A549 (cell line): ENCODE results near the gene ARIH2. TPM values are rescaled to one million over a fixed set of nuclear protein-coding genes. Genes with fewer than 3 reads are reported as not detected.

Source experiments
- ATAC-seq, 2 experiments: fragments of 200-7000 bp in 1 of 2; fragments of >200 bp in 1 of 2; cut with Nextera tagmentation in 1 of 2; cut with Tn5 transposase in 1 of 2; 3 replicates each; pipeline versions ENCODE4 v1.8.0 to v1.9.1; 2018 to 2020; ENCODE audit warnings: mild to moderate bottlenecking in 1 of 2, moderate library complexity in 1 of 2
- CTCF ChIA-PET: fragments of 300-600 bp; sonication (Branson Sonifier 250); formaldehyde crosslinking; extraction: SDS; loops from one replicate; lab custom pipeline; 2021; ENCODE audit warnings: antibody characterized with exemption, inconsistent platforms; lab: Yijun Ruan, JAX
- POLR2A ChIA-PET: fragments of 350-600 bp; formaldehyde crosslinking; extraction: SDS; loops from one replicate; lab custom pipeline; 2021; ENCODE audit warnings: antibody characterized with exemption, inconsistent platforms; lab: Yijun Ruan, JAX
- DNase-seq, 2 experiments: peaks; one replicate each; pipeline versions ENCODE4 v3.0.0 to v3.0.0-alpha.2; 2011 to 2016; ENCODE audit warnings: low read depth in 1 of 2, low spot score in 1 of 2
- FAIRE-seq: peaks from 2 replicates; lab custom pipeline; 2011; peaks lifted over from hg19 to GRCh38; lab: Jason Lieb, UNC
- H3K27ac ChIP-seq, 2 experiments: fragments of >200 bp; sonication (Bioruptor Twin); formaldehyde crosslinking; 3 replicates each; pipeline ENCODE4 v1.5.1; 2016 to 2017
- H3K4me1 ChIP-seq: fragments of >200 bp; sonication (Bioruptor Twin); formaldehyde crosslinking; 3 replicates; pipeline ENCODE4 v1.6.1; 2016
- H3K4me2 ChIP-seq: fragments of >200 bp; sonication (Bioruptor Twin); formaldehyde crosslinking; 3 replicates; pipeline ENCODE4 v1.6.1; 2016
- H3K4me3 ChIP-seq: fragments of >200 bp; sonication (Bioruptor Twin); formaldehyde crosslinking; 3 replicates; pipeline ENCODE4 v1.5.1; 2016
- H3K9me3 ChIP-seq: fragments of >200 bp; sonication (Bioruptor Twin); formaldehyde crosslinking; 3 replicates; pipeline ENCODE4 v1.6.1; 2016
- BCL3 ChIP-seq: fragments of >200 bp; sonication (Bioruptor Twin); formaldehyde crosslinking; IDR thresholded peaks from 3 replicates; pipeline ENCODE4 v1.6.1; 2016
- CBX8 ChIP-seq: fragments of 200-600 bp; sonication (generic); IDR thresholded peaks from 2 replicates; pipeline ENCODE4 v1.6.1; 2016
- E2F6 ChIP-seq: IDR thresholded peaks from 2 replicates; pipeline ENCODE4 v1.6.1; 2012; ENCODE audit warnings: low read depth, borderline replicate concordance
- ELK1 ChIP-seq: fragments of 150-350 bp; IDR thresholded peaks from 2 replicates; pipeline ENCODE4 v1.6.1; 2014; ENCODE audit warnings: low read depth, mild to moderate bottlenecking, low read length
- FOSB ChIP-seq: fragments of 250-450 bp; sonication (Bioruptor Pico); IDR thresholded peaks from 2 replicates; pipeline ENCODE4 v1.5.0; 2020; ENCODE audit warnings: mild to moderate bottlenecking, moderate library complexity
- GATA3 ChIP-seq: IDR thresholded peaks from 2 replicates; pipeline ENCODE4 v1.6.1; 2012; ENCODE audit warnings: borderline replicate concordance
- HDAC2 ChIP-seq: fragments of 200-600 bp; sonication (generic); IDR thresholded peaks from 2 replicates; pipeline ENCODE4 v1.6.1; 2016
- HES2 ChIP-seq: fragments of >200 bp; sonication (Bioruptor Twin); formaldehyde crosslinking; IDR thresholded peaks from 2 replicates; pipeline ENCODE4 v1.6.1; 2016
- HMGXB4 ChIP-seq: fragments of 250-450 bp; sonication (Bioruptor Pico); IDR thresholded peaks from 2 replicates; pipeline ENCODE4 v1.5.0; 2021; ENCODE audit warnings: mild to moderate bottlenecking, moderate library complexity, borderline replicate concordance
- KDM5A ChIP-seq: fragments of 200-600 bp; sonication (generic); IDR thresholded peaks from 2 replicates; pipeline ENCODE4 v1.6.1; 2016; ENCODE audit warnings: antibody characterized with exemption, mild to moderate bottlenecking
- MAFK ChIP-seq: fragments of 450-650 bp; IDR thresholded peaks from 2 replicates; pipeline ENCODE4 v1.6.1; 2014; ENCODE audit not compliant: partially characterized antibody
- MAX ChIP-seq: IDR thresholded peaks from 2 replicates; pipeline ENCODE4 v1.6.1; 2012
- MAZ ChIP-seq: fragments of 150-350 bp; IDR thresholded peaks from 2 replicates; pipeline ENCODE4 v1.6.1; 2014; ENCODE audit warnings: antibody characterized with exemption, low read depth, low read length, borderline replicate concordance
- POLR2A ChIP-seq: IDR thresholded peaks from 2 replicates; pipeline ENCODE4 v1.6.1; 2012; ENCODE audit warnings: mild to moderate bottlenecking, low read length
- POLR2AphosphoS2 ChIP-seq: conservative IDR thresholded peaks from 2 replicates; pipeline ENCODE4 v1.6.1; 2012; ENCODE audit warnings: low read length, improper control_type of control experiment, inconsistent platforms
- RAD21 ChIP-seq, 2 experiments: fragments of >200 bp in 1 of 2; sonication (Bioruptor Twin) in 1 of 2; formaldehyde crosslinking in 1 of 2; IDR thresholded peaks in 1 of 2; conservative IDR thresholded peaks in 1 of 2; 2 replicates in 1 of 2; 3 replicates in 1 of 2; pipeline ENCODE4 v1.6.1; 2012 to 2018; ENCODE audit warnings: inconsistent platforms in 1 of 2
- RFX5 ChIP-seq: fragments of 450-650 bp; IDR thresholded peaks from 2 replicates; pipeline ENCODE4 v1.7.1; 2014; ENCODE audit warnings: antibody characterized with exemption, mild to moderate bottlenecking, moderate library complexity
- RNF2 ChIP-seq: fragments of 200-600 bp; sonication (generic); IDR thresholded peaks from 2 replicates; pipeline ENCODE4 v1.6.1; 2016; ENCODE audit warnings: low read depth, mild to moderate bottlenecking, antibody characterized with exemption, moderate library complexity, borderline replicate concordance
- SREBF2 ChIP-seq: fragments of 450-650 bp; IDR thresholded peaks from 2 replicates; pipeline ENCODE4 v1.6.1; 2014; ENCODE audit warnings: mild to moderate bottlenecking, moderate library complexity
- ZNF302 ChIP-seq: fragments of 250-450 bp; sonication (Bioruptor Pico); IDR thresholded peaks from 2 replicates; pipeline ENCODE4 v1.9.0; 2021; ENCODE audit warnings: inconsistent platforms, mild to moderate bottlenecking, moderate library complexity
- ZSCAN20 ChIP-seq: fragments of 250-450 bp; sonication (Bioruptor Pico); IDR thresholded peaks from 2 replicates; pipeline ENCODE4 v1.8.0; 2022; ENCODE audit warnings: mild to moderate bottlenecking, moderate library complexity
- WGBS: methylation state at CpG from one replicate; pipeline ENCODE4 v1.1.6; 2017; ENCODE audit errors: missing lambda C conversion rate; 5-methylcytosine and 5-hydroxymethylcytosine counted together
- polyA plus RNA-seq, 4 experiments: library from polyadenylated mRNA; depleted of rRNA in 3 of 4; stranded (reverse); fragments of >200 nt; fragmentation: RNase III in 1 of 4; extraction: RNeasy Plus Mini Kit Qiagen cat#74134 plus additional on column Dnase treatment in 1 of 4; gene quantifications; 2 replicates in 3 of 4; 3 replicates in 1 of 4; pipeline ENCODE4 v1.2.3, GENCODE V29; 2011 to 2017

ARIH2 gene
- polyA plus RNA-seq, 2 of the 4 experiments (the other 2 are of a cell fraction) = 52.4 to 88.8 TPM

- Histone ChIP-seq H3K9me3 (no peaks in the 10 kb centered on the region), H3K4me3 (no peak overlapping the region), H3K27ac (no peak overlapping the region), H3K4me1 (0 out of 3 replicates have a peak, but pooled peaks cover 3% of the 10 kb centered on the region), H3K4me2 (no peak overlapping the region)
- FAIRE-seq = no peak
- no peak for ATAC-seq
- ChIA-PET CTCF (no interaction called here), POLR2A (no interaction called here)
- DNase-seq = no peak
- 66% methylated on average over 2 of the region's 2 CpGs for WGBS
- TF ChIP-seq GATA3 (no peak), ELK1 (no peak), ZSCAN20 (CRISPR knock-in tag) (no peak)
These were observed 30.7 kb downstream of the ARIH2 start for GRCh38 chr3:48949376-48949717.

GRCh38 chr3:48950051-48950450 is 31.4 kb downstream of the ARIH2 start:
- TF ChIP-seq POLR2A (no peak), MAFK (no peak), RNF2 (no peak), E2F6 (no peak)
- TF ChIP-seq, all 56 proteins: peak for 0
- DNase-seq (no peak), ATAC-seq (no peak), FAIRE-seq (no peak)
- H3K9me3 ChIP-seq = no peaks in the 10 kb centered on the region
- WGBS = 94% methylated on average over 1 of the region's 1 CpG
- H3K27ac ChIP-seq = no peak overlapping the region
- 0 out of 3 replicates have a peak, but pooled peaks cover 3% of the 10 kb centered on the region for H3K4me1 ChIP-seq
- ChIA-PET CTCF (interaction anchor here (1.1 to 1.3 kb wide), 2 partner anchors 19 to 21 kb away, joined by 3 read pairs; no protein-coding TSS in a partner anchor), POLR2A (no interaction called here)
- no peak overlapping the region for H3K4me2 ChIP-seq
- no peak overlapping the region for H3K4me3 ChIP-seq

- no peaks in the 10 kb centered on the region for H3K9me3 ChIP-seq
- TF ChIP-seq BCL3 (no peak), HES2 (no peak), POLR2AphosphoS2 (no peak), ELK1 (no peak), MAX (no peak), RAD21 (conservative IDR thresholded peaks at IDR 0.05 in 1 of 2, IDR thresholded peaks at IDR 0.05 in 1 of 2) (no peak), FOSB (CRISPR knock-in tag) (no peak), CBX8 (no peak), HDAC2 (no peak), MAFK (no peak), KDM5A (no peak), HMGXB4 (no peak), RFX5 (no peak), ZNF302 (CRISPR knock-in tag) (no peak), SREBF2 (no peak), MAZ (no peak)
- TF ChIP-seq, all 56 proteins: peak for 0
- ChIA-PET POLR2A (no interaction called here), CTCF (interaction anchor here (1.6 kb wide), 1 partner anchor 9 kb away, joined by 10 read pairs; no protein-coding TSS in a partner anchor)
- Histone ChIP-seq H3K4me1 (0 out of 3 replicates have a peak, but pooled peaks cover 3% of the 10 kb centered on the region), H3K4me3 (no peak overlapping the region), H3K27ac (no peak overlapping the region), H3K4me2 (no peak overlapping the region)
- WGBS = 89% methylated on average over 4 of the region's 4 CpGs
- ATAC-seq (no peak), DNase-seq (no peak), FAIRE-seq (no peak)
These were observed 33.1 kb downstream of the ARIH2 start for GRCh38 chr3:48951764-48952163.
